Neural progenitor cell (in vitro differentiated cells): Measurements from ENCODE around the gene ZHX3. TPM values are rescaled to one million over a fixed set of nuclear protein-coding genes. Genes with fewer than 3 reads are reported as not detected.

Experiments used
- DNase-seq: peaks from one replicate; pipeline ENCODE4 v3.0.0-alpha.2; 2016; ENCODE audit warnings: low spot score
- H2AFZ ChIP-seq: fragments of 200-600 bp; sonication (generic); replicated peaks from 2 replicates; pipeline ENCODE4 v1.6.1; 2016; ENCODE audit warnings: antibody characterized with exemption
- H3F3A ChIP-seq: fragments of 200-600 bp; sonication (generic); 2 replicates; pipeline ENCODE4 v1.6.1; 2016; ENCODE audit warnings: antibody characterized with exemption, low read depth
- H3K27ac ChIP-seq: fragments of 200-600 bp; sonication (generic); 2 replicates; pipeline ENCODE4 v1.5.1; 2016; ENCODE audit warnings: mild to moderate bottlenecking
- H3K27me3 ChIP-seq: fragments of 200-600 bp; sonication (generic); 2 replicates; pipeline ENCODE4 v1.6.1; 2016; ENCODE audit warnings: mild to moderate bottlenecking, moderate library complexity
- H3K36me3 ChIP-seq: fragments of 200-600 bp; sonication (generic); 2 replicates; pipeline ENCODE4 v1.5.1; 2016
- H3K4me1 ChIP-seq: fragments of 200-600 bp; sonication (generic); 2 replicates; pipeline ENCODE4 v1.6.1; 2016; ENCODE audit warnings: mixed run types
- H3K4me2 ChIP-seq: fragments of 200-600 bp; sonication (generic); 2 replicates; pipeline ENCODE4 v1.6.1; 2016
- H3K4me3 ChIP-seq: fragments of 200-600 bp; sonication (generic); 2 replicates; pipeline ENCODE4 v1.5.1; 2016
- H3K79me2 ChIP-seq: fragments of 200-600 bp; sonication (generic); 2 replicates; pipeline ENCODE4 v1.6.1; 2016; ENCODE audit warnings: low read depth
- H3K9ac ChIP-seq: fragments of 200-600 bp; sonication (generic); 2 replicates; pipeline ENCODE4 v1.6.1; 2016
- H3K9me3 ChIP-seq: fragments of 200-600 bp; sonication (generic); 2 replicates; pipeline ENCODE4 v1.5.1; 2016; ENCODE audit warnings: low read depth
- H4K20me1 ChIP-seq: fragments of 200-600 bp; sonication (generic); 2 replicates; pipeline ENCODE4 v1.6.1; 2016; ENCODE audit warnings: low read depth
- H3K27ac Mint-ChIP-seq: 3 replicates; pipeline ENCODE4 v1.8.0; 2021; ENCODE audit warnings: mixed read lengths
- H3K27me3 Mint-ChIP-seq: 2 replicates; pipeline ENCODE4 v1.8.0; 2022; ENCODE audit warnings: low read depth, mild to moderate bottlenecking, inconsistent platforms, moderate library complexity, mixed read lengths; ENCODE audit not compliant: insufficient read depth
- H3K36me3 Mint-ChIP-seq: 3 replicates; pipeline ENCODE4 v1.8.0; 2021; ENCODE audit warnings: mixed read lengths
- H3K4me1 Mint-ChIP-seq: 3 replicates; pipeline ENCODE4 v1.8.0; 2021; ENCODE audit warnings: mixed read lengths
- H3K4me3 Mint-ChIP-seq: 3 replicates; pipeline ENCODE4 v1.8.0; 2021; ENCODE audit warnings: mild to moderate bottlenecking, moderate library complexity, mixed read lengths
- H3K9me3 Mint-ChIP-seq: 3 replicates; pipeline ENCODE4 v1.8.0; 2020; ENCODE audit warnings: mixed read lengths
- EZH2 ChIP-seq: fragments of 200-600 bp; sonication (generic); IDR thresholded peaks from 2 replicates; pipeline ENCODE4 v1.6.1; 2017; ENCODE audit warnings: antibody characterized with exemption, mild to moderate bottlenecking, moderate library complexity
- EZH2phosphoT487 ChIP-seq: fragments of 200-600 bp; sonication (generic); IDR thresholded peaks from 2 replicates; pipeline ENCODE4 v1.6.1; 2017; ENCODE audit warnings: antibody characterized with exemption
- total RNA-seq: library from RNA; depleted of rRNA; stranded (reverse); fragments of >200 nt; gene quantifications from 2 replicates; pipeline ENCODE4 v1.2.3, GENCODE V29; 2015; ENCODE audit warnings: low replicate concordance
- TF ChIP-seq, protein P1 (sequence below): fragments of 200-600 bp; sonication (generic); IDR thresholded peaks from 2 replicates; pipeline ENCODE4 v1.5.1; 2017; ENCODE audit warnings: antibody characterized with exemption, mild to moderate bottlenecking

The ZHX3 gene
- total RNA-seq, 1 donor from 2014 or later = 6.8 TPM

DNA sequence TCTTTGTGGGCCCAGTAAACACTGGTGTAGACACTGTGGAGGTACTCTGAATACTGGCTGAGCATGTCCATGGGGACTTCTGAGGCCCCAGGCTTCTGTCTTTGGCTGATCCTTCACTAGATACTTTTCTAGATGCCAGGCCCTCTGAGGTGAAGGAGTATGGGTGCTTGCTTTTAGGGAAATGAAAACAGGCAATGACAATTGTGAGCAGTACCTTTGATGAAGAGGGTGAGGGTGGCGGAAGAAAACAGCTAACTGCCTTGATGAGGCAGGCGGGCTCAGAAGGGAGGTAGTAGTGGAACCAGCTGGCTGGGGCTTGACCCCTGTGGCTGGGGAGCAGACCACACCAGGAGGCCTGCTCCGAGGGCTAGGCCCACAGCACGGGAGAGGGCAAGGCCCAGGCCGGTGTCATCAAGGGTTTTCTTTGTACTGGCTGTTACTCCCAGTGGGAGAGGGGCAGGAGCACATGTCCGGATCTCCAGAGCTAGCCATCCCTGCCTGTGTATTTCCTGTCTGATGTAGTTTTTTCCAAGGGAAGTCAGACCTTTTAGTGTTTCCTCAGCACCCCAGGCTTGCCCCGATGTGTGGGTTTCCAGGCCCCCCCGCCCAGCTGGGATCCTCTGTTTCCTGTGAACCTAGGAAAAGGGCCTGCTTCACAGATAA lies 176.2 kb downstream of the ZHX3 start:
- Histone ChIP-seq H3K79me2 (peaks cover 89% of the 10 kb centered on the region), H3K4me2 (peak overlapping the region; percentile 90), H3K9ac (peak overlapping the region; percentile 31), H3K36me3 (no peaks in the 10 kb centered on the region), H3K9me3 (no peaks in the 10 kb centered on the region), H4K20me1 (peaks cover 83% of the 10 kb centered on the region), H3K4me3 (no peak overlapping the region), H3K27ac (no peak overlapping the region), H3K4me1 (peaks cover 45% of the 10 kb centered on the region), H3K27me3 (peaks cover under 1% of the 10 kb centered on the region), H2AFZ (no peak overlapping the region), H3F3A (peaks cover 6% of the 10 kb centered on the region)
- Mint-ChIP-seq H3K4me1 (peaks cover 49% of the 10 kb centered on the region), H3K27me3 (peaks cover 2% of the 10 kb centered on the region), H3K27ac (peak overlapping the region; percentile 51), H3K36me3 (peaks cover 35% of the 10 kb centered on the region), H3K4me3 (peak overlapping the region; percentile 3), H3K9me3 (no peaks in the 10 kb centered on the region)
- no peak for TF ChIP-seq EZH2phosphoT487
- TF ChIP-seq, protein P1, sequence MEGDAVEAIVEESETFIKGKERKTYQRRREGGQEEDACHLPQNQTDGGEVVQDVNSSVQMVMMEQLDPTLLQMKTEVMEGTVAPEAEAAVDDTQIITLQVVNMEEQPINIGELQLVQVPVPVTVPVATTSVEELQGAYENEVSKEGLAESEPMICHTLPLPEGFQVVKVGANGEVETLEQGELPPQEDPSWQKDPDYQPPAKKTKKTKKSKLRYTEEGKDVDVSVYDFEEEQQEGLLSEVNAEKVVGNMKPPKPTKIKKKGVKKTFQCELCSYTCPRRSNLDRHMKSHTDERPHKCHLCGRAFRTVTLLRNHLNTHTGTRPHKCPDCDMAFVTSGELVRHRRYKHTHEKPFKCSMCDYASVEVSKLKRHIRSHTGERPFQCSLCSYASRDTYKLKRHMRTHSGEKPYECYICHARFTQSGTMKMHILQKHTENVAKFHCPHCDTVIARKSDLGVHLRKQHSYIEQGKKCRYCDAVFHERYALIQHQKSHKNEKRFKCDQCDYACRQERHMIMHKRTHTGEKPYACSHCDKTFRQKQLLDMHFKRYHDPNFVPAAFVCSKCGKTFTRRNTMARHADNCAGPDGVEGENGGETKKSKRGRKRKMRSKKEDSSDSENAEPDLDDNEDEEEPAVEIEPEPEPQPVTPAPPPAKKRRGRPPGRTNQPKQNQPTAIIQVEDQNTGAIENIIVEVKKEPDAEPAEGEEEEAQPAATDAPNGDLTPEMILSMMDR = no peak
- TF ChIP-seq EZH2 = no peak
- no peak for DNase-seq

DNA sequence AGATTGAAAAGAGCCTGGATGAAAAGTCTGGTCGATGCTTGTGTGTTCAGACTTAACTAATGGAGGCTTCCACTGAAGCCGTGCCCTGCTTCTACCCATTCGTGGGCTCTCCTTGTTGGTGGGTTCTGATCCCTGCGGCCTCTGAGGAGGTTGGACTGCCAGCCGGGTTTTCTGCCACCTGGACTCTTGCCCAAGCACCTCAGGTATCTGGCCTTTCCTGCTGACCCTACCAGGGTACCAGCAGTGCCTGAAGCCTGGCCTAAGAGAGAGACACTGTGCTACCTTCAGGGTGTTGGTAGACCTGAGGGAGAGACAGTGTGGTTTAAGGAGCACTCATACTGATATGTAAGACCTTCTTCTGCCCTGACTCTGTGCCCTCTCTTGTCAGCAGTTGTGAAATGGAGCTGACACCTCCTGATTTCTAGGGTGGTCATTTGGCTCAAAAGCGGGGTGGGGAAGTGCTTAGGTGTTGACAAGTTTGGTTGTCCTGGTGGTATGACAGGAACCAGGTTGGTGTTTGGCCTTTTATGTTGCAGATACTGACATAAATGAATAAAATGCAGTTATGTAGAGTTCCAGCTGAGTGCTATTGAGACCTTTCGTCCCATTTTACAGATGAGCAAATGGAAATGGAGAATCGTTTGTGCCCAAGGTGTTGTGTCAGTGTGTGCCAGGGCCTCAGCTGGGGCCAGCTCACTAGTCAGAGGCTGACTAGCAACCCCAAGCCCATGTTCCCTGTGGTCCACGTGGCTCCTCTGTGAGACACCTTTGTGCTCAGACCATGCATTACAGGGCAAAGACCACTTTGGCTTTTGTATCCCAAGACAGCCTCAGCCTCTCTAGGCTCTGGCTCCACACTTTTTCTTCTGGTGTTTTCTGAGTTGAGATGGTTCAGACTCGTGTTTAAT lies 177.1 kb downstream of the ZHX3 start:
- Histone ChIP-seq H2AFZ (no peak overlapping the region), H3K27ac (no peak overlapping the region), H3K4me1 (peaks cover 52% of the 10 kb centered on the region), H3F3A (peaks cover 14% of the 10 kb centered on the region), H3K36me3 (no peaks in the 10 kb centered on the region), H3K4me2 (peak overlapping the region; percentile 90), H4K20me1 (peaks cover 75% of the 10 kb centered on the region), H3K9me3 (no peaks in the 10 kb centered on the region), H3K9ac (no peak overlapping the region), H3K4me3 (no peak overlapping the region), H3K27me3 (peaks cover 8% of the 10 kb centered on the region), H3K79me2 (peaks cover 81% of the 10 kb centered on the region)
- peak overlapping the region; percentile 51 for H3K27ac Mint-ChIP-seq
- peaks cover 57% of the 10 kb centered on the region for H3K4me1 Mint-ChIP-seq
- peak overlapping the region; percentile 96 for H3K4me3 Mint-ChIP-seq
- no peaks in the 10 kb centered on the region for H3K9me3 Mint-ChIP-seq
- DNase-seq = no peak
- H3K27me3 Mint-ChIP-seq = peaks cover 6% of the 10 kb centered on the region
- TF ChIP-seq EZH2phosphoT487 (no peak), EZH2 (no peak)
- TF ChIP-seq, protein P1 = no peak
- H3K36me3 Mint-ChIP-seq = peaks cover 34% of the 10 kb centered on the region

DNA sequence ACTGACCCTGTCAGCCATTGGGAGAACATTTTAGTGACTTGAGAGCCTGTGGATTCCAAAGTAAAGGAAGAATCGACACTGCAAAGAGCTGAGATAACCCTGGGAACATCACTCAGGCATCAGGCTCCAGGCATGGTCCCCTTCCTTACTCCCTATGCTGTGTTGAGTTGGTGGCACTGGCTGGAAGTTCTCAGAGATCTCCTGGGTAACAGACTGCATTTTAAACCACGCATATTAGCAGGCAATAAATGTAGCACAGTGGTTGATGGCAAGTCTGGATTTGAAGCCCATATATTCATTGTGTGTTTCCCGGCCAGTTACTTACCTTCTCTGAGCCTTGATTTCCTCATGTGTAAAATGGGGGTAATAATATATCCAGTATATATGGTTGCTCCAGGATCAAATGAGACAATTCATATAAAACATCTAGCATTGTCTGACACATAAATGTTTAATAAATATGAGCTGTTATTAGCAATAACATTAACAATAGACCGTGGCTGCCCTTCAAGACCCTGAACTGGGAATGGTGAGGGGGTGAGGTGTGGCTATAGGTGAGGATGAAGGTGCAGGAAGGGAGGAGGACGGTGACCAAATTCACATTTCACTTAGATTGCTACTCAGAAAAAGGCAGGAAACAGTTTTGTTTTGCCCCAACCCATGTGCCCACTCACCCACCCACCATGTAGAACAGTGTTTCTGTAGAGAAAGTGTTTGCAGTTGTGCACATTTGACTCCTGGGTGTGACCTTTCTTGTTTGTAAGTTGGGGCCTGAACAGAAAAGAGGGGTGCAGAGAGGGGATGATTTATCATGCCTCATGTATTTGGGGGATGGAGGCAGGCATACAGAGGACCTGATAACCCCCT lies 178.1 kb downstream of the ZHX3 start:
- peak overlapping the region; percentile 62 for H3K27ac Mint-ChIP-seq
- Histone ChIP-seq H3K4me2 (peak overlapping the region; percentile 90), H3K4me3 (peak overlapping the region; percentile 87), H3K4me1 (peaks cover 53% of the 10 kb centered on the region), H3K27ac (no peak overlapping the region), H3K79me2 (peaks cover 71% of the 10 kb centered on the region), H3F3A (peaks cover 15% of the 10 kb centered on the region), H2AFZ (no peak overlapping the region), H4K20me1 (peaks cover 65% of the 10 kb centered on the region), H3K36me3 (no peaks in the 10 kb centered on the region), H3K9ac (no peak overlapping the region), H3K27me3 (peaks cover 11% of the 10 kb centered on the region), H3K9me3 (no peaks in the 10 kb centered on the region)
- H3K9me3 Mint-ChIP-seq = no peaks in the 10 kb centered on the region
- TF ChIP-seq EZH2 = no peak
- TF ChIP-seq, protein P1 = no peak
- no peak for TF ChIP-seq EZH2phosphoT487
- peak overlapping the region; percentile 96 for H3K4me3 Mint-ChIP-seq
- DNase-seq = no peak
- peaks cover 59% of the 10 kb centered on the region for H3K4me1 Mint-ChIP-seq
- H3K36me3 Mint-ChIP-seq = peaks cover 25% of the 10 kb centered on the region
- H3K27me3 Mint-ChIP-seq = peaks cover 6% of the 10 kb centered on the region
